Measurements from ENCODE around the gene MEIS1.

DNA sequence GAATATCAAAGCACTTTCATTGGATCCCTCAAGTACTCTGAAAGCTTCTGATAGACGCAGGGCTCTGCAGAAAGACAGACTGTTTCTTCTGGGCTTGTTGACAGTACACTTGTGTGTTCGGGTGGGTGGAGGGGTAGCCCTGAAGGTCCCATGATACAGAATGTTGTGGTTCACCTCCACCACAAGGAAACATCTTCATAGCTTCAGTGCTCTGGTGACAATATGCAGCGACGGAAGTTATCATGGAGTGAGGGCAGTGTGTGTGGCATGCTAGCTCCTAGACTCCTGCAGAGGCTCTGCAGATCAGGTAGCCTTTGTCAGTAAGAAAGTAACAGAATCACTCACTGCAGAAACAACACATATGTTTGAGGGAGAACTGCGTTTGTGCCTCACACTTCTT lies 90.7 kb downstream of the MEIS1 start:
- TF ChIP-seq, protein P1, sequence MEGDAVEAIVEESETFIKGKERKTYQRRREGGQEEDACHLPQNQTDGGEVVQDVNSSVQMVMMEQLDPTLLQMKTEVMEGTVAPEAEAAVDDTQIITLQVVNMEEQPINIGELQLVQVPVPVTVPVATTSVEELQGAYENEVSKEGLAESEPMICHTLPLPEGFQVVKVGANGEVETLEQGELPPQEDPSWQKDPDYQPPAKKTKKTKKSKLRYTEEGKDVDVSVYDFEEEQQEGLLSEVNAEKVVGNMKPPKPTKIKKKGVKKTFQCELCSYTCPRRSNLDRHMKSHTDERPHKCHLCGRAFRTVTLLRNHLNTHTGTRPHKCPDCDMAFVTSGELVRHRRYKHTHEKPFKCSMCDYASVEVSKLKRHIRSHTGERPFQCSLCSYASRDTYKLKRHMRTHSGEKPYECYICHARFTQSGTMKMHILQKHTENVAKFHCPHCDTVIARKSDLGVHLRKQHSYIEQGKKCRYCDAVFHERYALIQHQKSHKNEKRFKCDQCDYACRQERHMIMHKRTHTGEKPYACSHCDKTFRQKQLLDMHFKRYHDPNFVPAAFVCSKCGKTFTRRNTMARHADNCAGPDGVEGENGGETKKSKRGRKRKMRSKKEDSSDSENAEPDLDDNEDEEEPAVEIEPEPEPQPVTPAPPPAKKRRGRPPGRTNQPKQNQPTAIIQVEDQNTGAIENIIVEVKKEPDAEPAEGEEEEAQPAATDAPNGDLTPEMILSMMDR (tag by site-specific recombination; IDR thresholded peaks at IDR 0.05) = no peak
- TF ChIP-seq ZNF121 (tag by site-specific recombination; IDR thresholded peaks at IDR 0.05) (no peak), KLF7 (tag by site-specific recombination; IDR thresholded peaks at IDR 0.05; ENCODE audit: borderline replicate concordance) (no peak), ZNF223 (tag by site-specific recombination; IDR thresholded peaks at IDR 0.05) (no peak)
- TF ChIP-seq, protein P2, sequence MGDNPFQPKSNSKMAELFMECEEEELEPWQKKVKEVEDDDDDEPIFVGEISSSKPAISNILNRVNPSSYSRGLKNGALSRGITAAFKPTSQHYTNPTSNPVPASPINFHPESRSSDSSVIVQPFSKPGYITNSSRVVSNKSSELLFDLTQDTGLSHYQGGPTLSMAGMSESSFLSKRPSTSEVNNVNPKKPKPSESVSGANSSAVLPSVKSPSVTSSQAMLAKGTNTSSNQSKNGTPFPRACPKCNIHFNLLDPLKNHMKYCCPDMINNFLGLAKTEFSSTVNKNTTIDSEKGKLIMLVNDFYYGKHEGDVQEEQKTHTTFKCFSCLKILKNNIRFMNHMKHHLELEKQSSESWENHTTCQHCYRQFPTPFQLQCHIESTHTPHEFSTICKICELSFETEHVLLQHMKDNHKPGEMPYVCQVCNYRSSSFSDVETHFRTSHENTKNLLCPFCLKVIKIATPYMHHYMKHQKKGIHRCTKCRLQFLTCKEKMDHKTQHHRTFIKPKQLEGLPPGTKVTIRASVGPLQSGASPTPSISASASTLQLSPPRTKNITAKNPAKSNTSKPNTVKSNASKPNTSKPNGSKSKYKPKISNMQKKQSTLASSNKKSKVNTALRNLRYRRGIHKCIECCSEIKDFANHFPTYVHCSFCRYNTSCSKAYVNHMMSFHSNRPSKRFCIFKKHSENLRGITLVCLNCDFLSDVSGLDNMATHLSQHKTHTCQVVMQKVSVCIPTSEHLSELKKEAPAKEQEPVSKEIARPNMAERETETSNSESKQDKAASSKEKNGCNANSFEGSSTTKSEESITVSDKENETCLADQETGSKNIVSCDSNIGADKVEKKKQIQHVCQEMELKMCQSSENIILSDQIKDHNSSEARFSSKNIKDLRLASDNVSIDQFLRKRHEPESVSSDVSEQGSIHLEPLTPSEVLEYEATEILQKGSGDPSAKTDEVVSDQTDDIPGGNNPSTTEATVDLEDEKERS (tag by site-specific recombination; IDR thresholded peaks at IDR 0.05) = no peak

Data from HEK293 (cell line).